Hepatocyte (in vitro differentiated cells): ENCODE data around the gene RFPL2.

Experiments used
- CTCF ChIP-seq: fragments of 200-600 bp; sonication (generic); IDR thresholded peaks from 2 replicates; pipeline ENCODE4 v1.5.1; 2016; ENCODE audit warnings: antibody characterized with exemption, mild to moderate bottlenecking; ENCODE audit not compliant: poor library complexity
- EZH2 ChIP-seq: fragments of 200-600 bp; sonication (generic); IDR thresholded peaks from 2 replicates; pipeline ENCODE4 v1.6.1; 2016; ENCODE audit warnings: antibody characterized with exemption, mild to moderate bottlenecking, borderline replicate concordance
- EZH2phosphoT487 ChIP-seq: fragments of 200-600 bp; sonication (generic); IDR thresholded peaks from one replicate; pipeline ENCODE4 v1.6.1; 2018; ENCODE audit warnings: antibody characterized with exemption, mild to moderate bottlenecking, low read depth, moderate library complexity; ENCODE audit not compliant: unreplicated experiment, severe bottlenecking

- no peak for TF ChIP-seq CTCF
- no peak for TF ChIP-seq EZH2
- no peak for TF ChIP-seq EZH2phosphoT487
These were observed 2.7 kb downstream of the RFPL2 start for GRCh38 chr22:32202161-32202538.
